ENCODE data around the gene NRF1. TPM values are rescaled to one million over a fixed set of nuclear protein-coding genes. Genes with fewer than 3 reads are reported as not detected.

Gene NRF1
- total and polyA plus RNA-seq, 2 of the 8 experiments (the other 6 are each of a cell fraction or from before 2014, with no cell fraction given), result 18.2 to 21.4 TPM

DNA sequence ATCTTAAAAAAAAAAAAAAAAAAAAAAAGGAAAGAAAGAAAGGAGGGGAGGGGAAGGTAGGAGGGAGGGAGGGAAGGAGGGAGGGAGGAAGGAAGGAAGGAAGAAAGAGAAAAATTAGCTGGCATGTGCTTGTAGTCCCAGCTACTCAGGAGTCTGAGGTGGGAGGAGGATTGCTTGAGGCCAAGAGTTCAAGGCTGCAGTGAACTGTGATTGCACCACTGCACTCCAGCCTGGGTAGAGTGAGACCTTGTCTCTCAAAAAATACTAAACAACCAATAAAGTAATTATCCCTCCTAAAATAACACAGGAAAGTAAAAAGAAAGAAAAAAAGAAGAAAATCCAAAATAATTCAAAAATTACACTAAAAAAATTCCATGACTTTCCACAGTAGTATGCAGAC is 13.8 kb upstream of the NRF1 start (continued):
- TF ChIP-seq, protein P1, sequence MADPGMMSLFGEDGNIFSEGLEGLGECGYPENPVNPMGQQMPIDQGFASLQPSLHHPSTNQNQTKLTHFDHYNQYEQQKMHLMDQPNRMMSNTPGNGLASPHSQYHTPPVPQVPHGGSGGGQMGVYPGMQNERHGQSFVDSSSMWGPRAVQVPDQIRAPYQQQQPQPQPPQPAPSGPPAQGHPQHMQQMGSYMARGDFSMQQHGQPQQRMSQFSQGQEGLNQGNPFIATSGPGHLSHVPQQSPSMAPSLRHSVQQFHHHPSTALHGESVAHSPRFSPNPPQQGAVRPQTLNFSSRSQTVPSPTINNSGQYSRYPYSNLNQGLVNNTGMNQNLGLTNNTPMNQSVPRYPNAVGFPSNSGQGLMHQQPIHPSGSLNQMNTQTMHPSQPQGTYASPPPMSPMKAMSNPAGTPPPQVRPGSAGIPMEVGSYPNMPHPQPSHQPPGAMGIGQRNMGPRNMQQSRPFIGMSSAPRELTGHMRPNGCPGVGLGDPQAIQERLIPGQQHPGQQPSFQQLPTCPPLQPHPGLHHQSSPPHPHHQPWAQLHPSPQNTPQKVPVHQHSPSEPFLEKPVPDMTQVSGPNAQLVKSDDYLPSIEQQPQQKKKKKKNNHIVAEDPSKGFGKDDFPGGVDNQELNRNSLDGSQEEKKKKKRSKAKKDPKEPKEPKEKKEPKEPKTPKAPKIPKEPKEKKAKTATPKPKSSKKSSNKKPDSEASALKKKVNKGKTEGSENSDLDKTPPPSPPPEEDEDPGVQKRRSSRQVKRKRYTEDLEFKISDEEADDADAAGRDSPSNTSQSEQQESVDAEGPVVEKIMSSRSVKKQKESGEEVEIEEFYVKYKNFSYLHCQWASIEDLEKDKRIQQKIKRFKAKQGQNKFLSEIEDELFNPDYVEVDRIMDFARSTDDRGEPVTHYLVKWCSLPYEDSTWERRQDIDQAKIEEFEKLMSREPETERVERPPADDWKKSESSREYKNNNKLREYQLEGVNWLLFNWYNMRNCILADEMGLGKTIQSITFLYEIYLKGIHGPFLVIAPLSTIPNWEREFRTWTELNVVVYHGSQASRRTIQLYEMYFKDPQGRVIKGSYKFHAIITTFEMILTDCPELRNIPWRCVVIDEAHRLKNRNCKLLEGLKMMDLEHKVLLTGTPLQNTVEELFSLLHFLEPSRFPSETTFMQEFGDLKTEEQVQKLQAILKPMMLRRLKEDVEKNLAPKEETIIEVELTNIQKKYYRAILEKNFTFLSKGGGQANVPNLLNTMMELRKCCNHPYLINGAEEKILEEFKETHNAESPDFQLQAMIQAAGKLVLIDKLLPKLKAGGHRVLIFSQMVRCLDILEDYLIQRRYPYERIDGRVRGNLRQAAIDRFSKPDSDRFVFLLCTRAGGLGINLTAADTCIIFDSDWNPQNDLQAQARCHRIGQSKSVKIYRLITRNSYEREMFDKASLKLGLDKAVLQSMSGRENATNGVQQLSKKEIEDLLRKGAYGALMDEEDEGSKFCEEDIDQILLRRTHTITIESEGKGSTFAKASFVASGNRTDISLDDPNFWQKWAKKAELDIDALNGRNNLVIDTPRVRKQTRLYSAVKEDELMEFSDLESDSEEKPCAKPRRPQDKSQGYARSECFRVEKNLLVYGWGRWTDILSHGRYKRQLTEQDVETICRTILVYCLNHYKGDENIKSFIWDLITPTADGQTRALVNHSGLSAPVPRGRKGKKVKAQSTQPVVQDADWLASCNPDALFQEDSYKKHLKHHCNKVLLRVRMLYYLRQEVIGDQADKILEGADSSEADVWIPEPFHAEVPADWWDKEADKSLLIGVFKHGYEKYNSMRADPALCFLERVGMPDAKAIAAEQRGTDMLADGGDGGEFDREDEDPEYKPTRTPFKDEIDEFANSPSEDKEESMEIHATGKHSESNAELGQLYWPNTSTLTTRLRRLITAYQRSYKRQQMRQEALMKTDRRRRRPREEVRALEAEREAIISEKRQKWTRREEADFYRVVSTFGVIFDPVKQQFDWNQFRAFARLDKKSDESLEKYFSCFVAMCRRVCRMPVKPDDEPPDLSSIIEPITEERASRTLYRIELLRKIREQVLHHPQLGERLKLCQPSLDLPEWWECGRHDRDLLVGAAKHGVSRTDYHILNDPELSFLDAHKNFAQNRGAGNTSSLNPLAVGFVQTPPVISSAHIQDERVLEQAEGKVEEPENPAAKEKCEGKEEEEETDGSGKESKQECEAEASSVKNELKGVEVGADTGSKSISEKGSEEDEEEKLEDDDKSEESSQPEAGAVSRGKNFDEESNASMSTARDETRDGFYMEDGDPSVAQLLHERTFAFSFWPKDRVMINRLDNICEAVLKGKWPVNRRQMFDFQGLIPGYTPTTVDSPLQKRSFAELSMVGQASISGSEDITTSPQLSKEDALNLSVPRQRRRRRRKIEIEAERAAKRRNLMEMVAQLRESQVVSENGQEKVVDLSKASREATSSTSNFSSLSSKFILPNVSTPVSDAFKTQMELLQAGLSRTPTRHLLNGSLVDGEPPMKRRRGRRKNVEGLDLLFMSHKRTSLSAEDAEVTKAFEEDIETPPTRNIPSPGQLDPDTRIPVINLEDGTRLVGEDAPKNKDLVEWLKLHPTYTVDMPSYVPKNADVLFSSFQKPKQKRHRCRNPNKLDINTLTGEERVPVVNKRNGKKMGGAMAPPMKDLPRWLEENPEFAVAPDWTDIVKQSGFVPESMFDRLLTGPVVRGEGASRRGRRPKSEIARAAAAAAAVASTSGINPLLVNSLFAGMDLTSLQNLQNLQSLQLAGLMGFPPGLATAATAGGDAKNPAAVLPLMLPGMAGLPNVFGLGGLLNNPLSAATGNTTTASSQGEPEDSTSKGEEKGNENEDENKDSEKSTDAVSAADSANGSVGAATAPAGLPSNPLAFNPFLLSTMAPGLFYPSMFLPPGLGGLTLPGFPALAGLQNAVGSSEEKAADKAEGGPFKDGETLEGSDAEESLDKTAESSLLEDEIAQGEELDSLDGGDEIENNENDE (IDR thresholded peaks at IDR 0.05; ENCODE audit: insufficient replicate concordance, low read length), result no peak
- TF ChIP-seq MAFK (IDR thresholded peaks at IDR 0.05; ENCODE audit: low read depth, low read length) (no peak), ASH2L (IDR thresholded peaks at IDR 0.05; ENCODE audit: low read length) (no peak), CBX8 (IDR thresholded peaks at IDR 0.05; ENCODE audit: borderline replicate concordance, low read depth, low read length) (no peak), CBX5 (IDR thresholded peaks at IDR 0.05; ENCODE audit: low read depth, low read length) (no peak), EGR1 (IDR thresholded peaks at IDR 0.05; ENCODE audit: borderline replicate concordance, low read depth, low read length) (no peak), KDM4A (IDR thresholded peaks at IDR 0.05; ENCODE audit: low read depth, low read length, severe bottlenecking) (no peak), GABPA (IDR thresholded peaks at IDR 0.05; ENCODE audit: borderline replicate concordance, insufficient read depth, low read length) (no peak), TEAD4 (IDR thresholded peaks at IDR 0.05; ENCODE audit: low read depth, low read length) (no peak), POLR2A (IDR thresholded peaks at IDR 0.05; ENCODE audit: control extremely low read depth in 1 of 2, low read depth in 2 of 2, low read length in 2 of 2) (no peak)
- TF ChIP-seq, protein P2, sequence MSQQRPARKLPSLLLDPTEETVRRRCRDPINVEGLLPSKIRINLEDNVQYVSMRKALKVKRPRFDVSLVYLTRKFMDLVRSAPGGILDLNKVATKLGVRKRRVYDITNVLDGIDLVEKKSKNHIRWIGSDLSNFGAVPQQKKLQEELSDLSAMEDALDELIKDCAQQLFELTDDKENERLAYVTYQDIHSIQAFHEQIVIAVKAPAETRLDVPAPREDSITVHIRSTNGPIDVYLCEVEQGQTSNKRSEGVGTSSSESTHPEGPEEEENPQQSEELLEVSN (IDR thresholded peaks at IDR 0.05), result no peak
